ENCODE data around the gene KCNG2.

Gene KCNG2

DNA sequence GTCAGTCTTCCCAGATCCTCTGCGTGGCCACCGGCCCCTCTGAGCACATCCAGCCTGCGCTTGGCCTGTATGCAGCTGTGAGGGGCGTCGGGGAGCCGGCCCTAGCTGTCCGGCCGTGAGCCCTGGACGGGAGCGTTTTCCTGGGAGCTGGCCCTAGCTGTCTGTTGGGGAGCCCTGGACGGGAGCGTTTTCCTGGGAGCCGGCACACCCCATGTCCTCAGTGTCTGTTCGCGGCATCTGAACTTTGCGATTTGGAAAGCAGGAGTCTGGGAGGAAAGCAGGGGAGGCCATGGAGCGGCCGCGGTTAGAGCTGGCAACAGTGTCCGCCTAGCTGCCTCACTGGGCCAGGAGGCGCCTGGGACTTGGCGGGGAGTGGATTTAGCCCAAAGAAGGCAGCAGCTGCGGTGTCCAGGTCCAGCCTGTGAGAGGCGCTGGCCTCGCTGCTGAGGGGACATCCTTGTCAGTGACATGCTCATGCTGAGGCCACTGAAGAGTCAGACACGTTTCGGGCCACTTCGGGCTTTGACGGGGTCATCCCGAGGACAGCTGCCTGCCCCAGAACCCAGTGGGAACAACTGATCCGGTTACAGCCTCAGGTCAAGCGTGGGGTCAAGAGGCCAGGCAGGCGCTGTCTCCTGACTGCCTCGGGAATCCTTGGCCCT lies 75.8 kb downstream of the KCNG2 start:
- Histone ChIP-seq H3K9ac (ENCODE audit: low read length) (no peak overlapping the region), H3K36me3 (ENCODE audit: insufficient read depth, low read length) (no peaks in the 10 kb centered on the region), H3K79me2 (ENCODE audit: insufficient read depth, low read length) (no peaks in the 10 kb centered on the region), H3K4me3 (ENCODE audit: low read depth, low read length, poor library complexity, severe bottlenecking) (no peak overlapping the region), H3K4me1 (ENCODE audit: insufficient read depth, low read length, severe bottlenecking) (no peaks in the 10 kb centered on the region), H3K9me2 (ENCODE audit: low read depth, low read length) (no peaks in the 10 kb centered on the region), H3F3A (ENCODE audit: insufficient read depth, low read length) (no peaks in the 10 kb centered on the region), H3K9me3 (ENCODE audit: low read length) (no peaks in the 10 kb centered on the region), H3K4me2 (ENCODE audit: low read length) (no peak overlapping the region), H3K27ac (ENCODE audit: low read depth, low read length, poor library complexity, severe bottlenecking) (no peak overlapping the region), H3K27me3 (ENCODE audit: insufficient read depth, low read length) (0 out of 2 replicates have a peak, but pooled peaks cover 5% of the 10 kb centered on the region), H2AFZ (ENCODE audit: low read length) (no peak overlapping the region), H4K20me1 (ENCODE audit: insufficient read depth, low read length) (no peaks in the 10 kb centered on the region)
- no peak for TF ChIP-seq EZH2 (IDR thresholded peaks at IDR 0.05; ENCODE audit: borderline replicate concordance, low read length)
- TF ChIP-seq, protein P1, sequence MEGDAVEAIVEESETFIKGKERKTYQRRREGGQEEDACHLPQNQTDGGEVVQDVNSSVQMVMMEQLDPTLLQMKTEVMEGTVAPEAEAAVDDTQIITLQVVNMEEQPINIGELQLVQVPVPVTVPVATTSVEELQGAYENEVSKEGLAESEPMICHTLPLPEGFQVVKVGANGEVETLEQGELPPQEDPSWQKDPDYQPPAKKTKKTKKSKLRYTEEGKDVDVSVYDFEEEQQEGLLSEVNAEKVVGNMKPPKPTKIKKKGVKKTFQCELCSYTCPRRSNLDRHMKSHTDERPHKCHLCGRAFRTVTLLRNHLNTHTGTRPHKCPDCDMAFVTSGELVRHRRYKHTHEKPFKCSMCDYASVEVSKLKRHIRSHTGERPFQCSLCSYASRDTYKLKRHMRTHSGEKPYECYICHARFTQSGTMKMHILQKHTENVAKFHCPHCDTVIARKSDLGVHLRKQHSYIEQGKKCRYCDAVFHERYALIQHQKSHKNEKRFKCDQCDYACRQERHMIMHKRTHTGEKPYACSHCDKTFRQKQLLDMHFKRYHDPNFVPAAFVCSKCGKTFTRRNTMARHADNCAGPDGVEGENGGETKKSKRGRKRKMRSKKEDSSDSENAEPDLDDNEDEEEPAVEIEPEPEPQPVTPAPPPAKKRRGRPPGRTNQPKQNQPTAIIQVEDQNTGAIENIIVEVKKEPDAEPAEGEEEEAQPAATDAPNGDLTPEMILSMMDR (IDR thresholded peaks at IDR 0.05; ENCODE audit: low read length): no peak

DNA sequence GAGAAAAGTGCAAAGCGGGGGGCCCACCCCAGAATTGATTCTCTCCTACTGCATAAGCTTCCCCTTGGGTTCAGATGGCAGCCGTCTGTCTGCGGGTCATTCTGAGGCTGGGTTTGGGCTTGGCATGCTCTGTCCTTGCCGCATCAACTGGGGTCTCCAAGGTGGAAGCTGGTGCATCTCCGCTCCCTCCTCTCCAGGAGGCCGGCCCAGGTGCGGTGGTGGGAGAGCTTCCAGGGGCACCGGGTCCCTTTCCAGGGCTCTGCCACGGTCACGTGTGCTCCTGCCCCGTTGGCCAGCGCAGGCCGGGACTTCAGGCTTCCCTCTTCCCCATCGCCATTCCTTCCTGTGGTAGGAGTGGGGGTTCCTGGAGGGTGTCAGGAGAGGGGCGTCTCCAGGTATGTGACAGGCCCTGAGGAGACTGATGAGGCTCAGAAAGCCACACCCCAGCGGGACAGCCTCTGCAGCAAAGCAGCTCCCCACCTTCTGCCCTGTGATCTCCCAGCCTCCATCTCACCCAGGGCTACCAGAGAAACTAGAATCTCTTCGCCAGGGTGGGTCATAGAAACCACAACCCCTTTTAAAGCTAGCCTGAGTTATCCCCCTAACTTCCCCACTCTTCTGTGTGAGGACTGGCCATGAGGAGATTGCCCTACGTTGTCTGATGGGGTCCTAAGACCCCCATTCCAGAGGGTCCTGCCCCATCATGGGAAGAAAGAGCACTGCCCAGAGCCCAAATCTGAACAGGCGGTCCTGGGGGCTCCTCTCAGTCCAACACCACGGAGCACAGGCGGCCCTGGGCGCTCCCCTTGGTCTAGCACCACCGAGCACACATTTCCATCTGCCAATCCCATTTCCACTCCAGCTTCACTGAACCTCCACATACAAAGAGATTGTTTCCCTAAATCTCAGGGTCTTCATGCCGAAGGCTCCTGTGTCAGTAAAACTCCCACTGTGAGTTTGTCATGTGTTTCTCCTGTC lies 77.1 kb downstream of the KCNG2 start:
- 0 out of 2 replicates have a peak, but pooled peaks cover 5% of the 10 kb centered on the region for H3K27me3 ChIP-seq (ENCODE audit: insufficient read depth, low read length)
- H3K4me1 ChIP-seq (ENCODE audit: insufficient read depth, low read length, severe bottlenecking): no peaks in the 10 kb centered on the region
- no peaks in the 10 kb centered on the region for H3K36me3 ChIP-seq (ENCODE audit: insufficient read depth, low read length)
- H3K79me2 ChIP-seq (ENCODE audit: insufficient read depth, low read length): no peaks in the 10 kb centered on the region
- no peaks in the 10 kb centered on the region for H4K20me1 ChIP-seq (ENCODE audit: insufficient read depth, low read length)
- no peak overlapping the region for H3K4me3 ChIP-seq (ENCODE audit: low read depth, low read length, poor library complexity, severe bottlenecking)
- H3K9me3 ChIP-seq (ENCODE audit: low read length): no peaks in the 10 kb centered on the region
- H3K9me2 ChIP-seq (ENCODE audit: low read depth, low read length): no peaks in the 10 kb centered on the region
- no peak overlapping the region for H3K27ac ChIP-seq (ENCODE audit: low read depth, low read length, poor library complexity, severe bottlenecking)
- no peak for TF ChIP-seq EZH2 (IDR thresholded peaks at IDR 0.05; ENCODE audit: borderline replicate concordance, low read length)
- TF ChIP-seq, protein P1 (IDR thresholded peaks at IDR 0.05; ENCODE audit: low read length): no peak
- H3F3A ChIP-seq (ENCODE audit: insufficient read depth, low read length): no peaks in the 10 kb centered on the region
- H3K9ac ChIP-seq (ENCODE audit: low read length): no peak overlapping the region
- no peak overlapping the region for H3K4me2 ChIP-seq (ENCODE audit: low read length)
- H2AFZ ChIP-seq (ENCODE audit: low read length): no peak overlapping the region

DNA sequence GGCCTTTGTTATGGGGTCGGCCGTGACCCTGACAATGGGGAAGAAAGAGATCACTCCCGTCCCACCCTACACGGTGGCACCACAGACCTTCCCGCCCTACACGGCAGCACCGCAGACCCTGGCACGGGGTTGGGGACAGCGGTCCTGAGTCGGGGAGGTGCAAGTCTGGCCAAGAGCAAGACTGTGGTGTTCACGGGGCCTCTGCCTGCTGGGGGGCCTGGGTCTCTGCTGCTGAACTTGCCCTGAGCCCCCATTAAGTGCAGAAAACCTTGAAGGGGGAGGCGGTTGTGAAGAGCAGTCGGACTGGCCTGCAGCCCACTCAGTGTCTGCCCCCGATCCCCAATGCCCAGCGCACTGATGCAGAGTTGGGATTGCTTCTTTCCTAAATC lies 77.8 kb downstream of the KCNG2 start:
- no peaks in the 10 kb centered on the region for H4K20me1 ChIP-seq (ENCODE audit: insufficient read depth, low read length)
- H3K9me3 ChIP-seq (ENCODE audit: low read length): no peaks in the 10 kb centered on the region
- no peaks in the 10 kb centered on the region for H3K36me3 ChIP-seq (ENCODE audit: insufficient read depth, low read length)
- no peaks in the 10 kb centered on the region for H3K9me2 ChIP-seq (ENCODE audit: low read depth, low read length)
- no peaks in the 10 kb centered on the region for H3K4me1 ChIP-seq (ENCODE audit: insufficient read depth, low read length, severe bottlenecking)
- no peak overlapping the region for H3K27ac ChIP-seq (ENCODE audit: low read depth, low read length, poor library complexity, severe bottlenecking)
- H3K27me3 ChIP-seq (ENCODE audit: insufficient read depth, low read length): 0 out of 2 replicates have a peak, but pooled peaks cover 5% of the 10 kb centered on the region
- no peak overlapping the region for H3K4me2 ChIP-seq (ENCODE audit: low read length)
- no peak overlapping the region for H3K4me3 ChIP-seq (ENCODE audit: low read depth, low read length, poor library complexity, severe bottlenecking)
- H2AFZ ChIP-seq (ENCODE audit: low read length): no peak overlapping the region
- H3F3A ChIP-seq (ENCODE audit: insufficient read depth, low read length): no peaks in the 10 kb centered on the region
- no peaks in the 10 kb centered on the region for H3K79me2 ChIP-seq (ENCODE audit: insufficient read depth, low read length)
- no peak overlapping the region for H3K9ac ChIP-seq (ENCODE audit: low read length)
- TF ChIP-seq EZH2 (IDR thresholded peaks at IDR 0.05; ENCODE audit: borderline replicate concordance, low read length): no peak
- TF ChIP-seq, protein P1 (IDR thresholded peaks at IDR 0.05; ENCODE audit: low read length): no peak
